Keratinocyte (primary cell): ENCODE data around the gene OR2A42. TPM values are rescaled to one million over a fixed set of nuclear protein-coding genes. Genes with fewer than 3 reads are reported as not detected.
"Not testable (repeated sequence)": the region's sequence is repeated elsewhere in the genome, so short reads cannot be mapped to it uniquely, and the experiment has no call there.

Source experiments
- DNase-seq: peaks from one replicate; pipeline ENCODE4 v3.0.0-alpha.2; 2011; ENCODE audit warnings: low read depth, missing footprints, low spot score
- FAIRE-seq: peaks from 2 replicates; lab custom pipeline; 2011; peaks lifted over from hg19 to GRCh38; lab: Jason Lieb, UNC
- H2AFZ ChIP-seq: 2 replicates; pipeline ENCODE4 v1.6.0; 2012; ENCODE audit warnings: low read length, control low read depth, inconsistent platforms; ENCODE audit not compliant: control insufficient read depth
- H3K27ac ChIP-seq: 2 replicates; pipeline ENCODE4 v1.5.1; 2011; ENCODE audit warnings: low read length; ENCODE audit not compliant: control insufficient read depth, insufficient read depth
- H3K27me3 ChIP-seq: 3 replicates; pipeline ENCODE4 v1.6.0; 2011; ENCODE audit warnings: low read length; ENCODE audit not compliant: control insufficient read depth, insufficient read depth; ENCODE audit errors: extremely low read depth
- H3K36me3 ChIP-seq, 2 experiments: 2 replicates in 1 of 2; 3 replicates in 1 of 2; pipeline ENCODE4 v1.5.1; 2011; ENCODE audit warnings: low read length in 2 of 2, mild to moderate bottlenecking in 1 of 2; ENCODE audit not compliant: control insufficient read depth in 2 of 2, insufficient read depth in 2 of 2; ENCODE audit errors: extremely low read depth in 1 of 2
- H3K4me1 ChIP-seq: 3 replicates; pipeline ENCODE4 v1.5.1; 2011; ENCODE audit warnings: low read length; ENCODE audit not compliant: control insufficient read depth, insufficient read depth; ENCODE audit errors: extremely low read depth
- H3K4me2 ChIP-seq: 3 replicates; pipeline ENCODE4 v1.6.0; 2011; ENCODE audit warnings: low read depth, low read length; ENCODE audit not compliant: control insufficient read depth, insufficient read depth; ENCODE audit errors: extremely low read depth
- H3K4me3 ChIP-seq, 3 experiments: fragments of 200-600 bp in 1 of 3; sonication (generic) in 1 of 3; 2 replicates in 2 of 3; 3 replicates in 1 of 3; pipeline ENCODE4 v1.5.1; 2011 to 2016; ENCODE audit warnings: low read length in 3 of 3, mild to moderate bottlenecking in 3 of 3, control low read depth in 2 of 3, inconsistent platforms in 1 of 3, low read depth in 1 of 3, mixed read lengths in 1 of 3, mixed run types in 1 of 3, moderate library complexity in 1 of 3; ENCODE audit not compliant: control insufficient read depth in 2 of 3, insufficient read depth in 2 of 3; ENCODE audit errors: extremely low read depth in 1 of 3
- H3K79me2 ChIP-seq: 2 replicates; pipeline ENCODE4 v1.6.0; 2012; ENCODE audit warnings: low read length; ENCODE audit not compliant: control insufficient read depth, insufficient read depth
- H3K9ac ChIP-seq: 3 replicates; pipeline ENCODE4 v1.6.0; 2011; ENCODE audit warnings: low read length; ENCODE audit not compliant: control insufficient read depth, insufficient read depth; ENCODE audit errors: extremely low read depth
- H3K9me1 ChIP-seq: 3 replicates; pipeline ENCODE4 v1.6.0; 2011; ENCODE audit warnings: low read length; ENCODE audit not compliant: control insufficient read depth, insufficient read depth; ENCODE audit errors: extremely low read depth
- H3K9me3 ChIP-seq: 2 replicates; pipeline ENCODE4 v1.5.1; 2012; ENCODE audit warnings: low read depth, low read length; ENCODE audit not compliant: control insufficient read depth
- H4K20me1 ChIP-seq: 3 replicates; pipeline ENCODE4 v1.6.0; 2011; ENCODE audit warnings: low read length; ENCODE audit not compliant: control insufficient read depth, insufficient read depth; ENCODE audit errors: extremely low read depth
- dilution Hi-C: fragments of 300-500 bp; cut with MboI; formaldehyde crosslinking; loops from one replicate; pipeline ENCODE4 v1.7.0; 2020; ENCODE audit warnings: low sequenced_read_pairs; ENCODE audit not compliant: extremely low pct_ligation_motif_present
- polyA minus RNA-seq, 3 experiments: library from RNA; depleted of rRNA, polyadenylated mRNA; stranded (reverse); fragments of >200 nt; gene quantifications; 1 replicate in 1 of 3; 2 replicates in 1 of 3; 3 replicates in 1 of 3; pipeline ENCODE4 v1.2.3, GENCODE V29; 2011
- polyA plus RNA-seq, 5 experiments: library from polyadenylated mRNA; depleted of rRNA in 3 of 5; stranded (reverse) in 3 of 5; stranded (forward) in 1 of 5; unstranded in 1 of 5; fragments of >200 nt; gene quantifications; 1 replicate in 1 of 5; 2 replicates in 3 of 5; 3 replicates in 1 of 5; pipeline versions ENCODE4 v1.2.1 to v1.2.3, GENCODE V29; 2011 to 2012; ENCODE audit warnings: missing spikeins in 2 of 5, low read depth in 1 of 5, low replicate concordance in 1 of 5

Gene OR2A42, protein sequence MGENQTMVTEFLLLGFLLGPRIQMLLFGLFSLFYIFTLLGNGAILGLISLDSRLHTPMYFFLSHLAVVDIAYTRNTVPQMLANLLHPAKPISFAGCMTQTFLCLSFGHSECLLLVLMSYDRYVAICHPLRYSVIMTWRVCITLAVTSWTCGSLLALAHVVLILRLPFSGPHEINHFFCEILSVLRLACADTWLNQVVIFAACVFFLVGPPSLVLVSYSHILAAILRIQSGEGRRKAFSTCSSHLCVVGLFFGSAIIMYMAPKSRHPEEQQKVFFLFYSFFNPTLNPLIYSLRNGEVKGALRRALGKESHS
- polyA plus RNA-seq (not detected in 3 replicates), polyA minus RNA-seq (not detected in 3 replicates)
- polyA plus RNA-seq (2011; ENCODE audit: low read depth) = not detected
- not detected in 2 replicates for polyA plus RNA-seq (2011; cell fraction: cytosol; rRNA removed)
- polyA plus RNA-seq (2011; cell fraction: nucleus; rRNA removed) = not detected in 2 replicates
- 0.10 TPM in 1 of 2 replicates, not detected in the other for polyA plus RNA-seq (2012; ENCODE audit: low replicate concordance)
- not detected for polyA minus RNA-seq (2011; cell fraction: cytosol; rRNA and poly(A)+ RNA removed)
- not detected in 2 replicates for polyA minus RNA-seq (2011; cell fraction: nucleus; rRNA and poly(A)+ RNA removed)

GRCh38 chr7:144239365-144239764 is at the start of gene OR2A42:
Gene OR2A42 (minus strand): TSS chr7:144239605. CDS start chr7:144232843, 6,762 bp downstream.
- H3K4me3 ChIP-seq, dilution Hi-C loops, H3K4me2 ChIP-seq, H3K4me1 ChIP-seq, H3K9ac ChIP-seq, H3K79me2 ChIP-seq, H3K27ac ChIP-seq, H2AFZ ChIP-seq, H4K20me1 ChIP-seq, H3K36me3 ChIP-seq, H3K9me3 ChIP-seq, FAIRE-seq, H3K9me1 ChIP-seq, DNase-seq, H3K27me3 ChIP-seq: not testable (repeated sequence)

GRCh38 chr7:144287171-144287784 is 47.9 kb upstream of the OR2A42 start:
- H3K9me1 ChIP-seq, H3K27me3 ChIP-seq, FAIRE-seq, H3K9ac ChIP-seq, H3K4me2 ChIP-seq, H2AFZ ChIP-seq, H4K20me1 ChIP-seq, DNase-seq, H3K79me2 ChIP-seq, H3K4me1 ChIP-seq, H3K9me3 ChIP-seq, H3K27ac ChIP-seq, dilution Hi-C loops, H3K4me3 ChIP-seq, H3K36me3 ChIP-seq: not testable (repeated sequence)

DNA sequence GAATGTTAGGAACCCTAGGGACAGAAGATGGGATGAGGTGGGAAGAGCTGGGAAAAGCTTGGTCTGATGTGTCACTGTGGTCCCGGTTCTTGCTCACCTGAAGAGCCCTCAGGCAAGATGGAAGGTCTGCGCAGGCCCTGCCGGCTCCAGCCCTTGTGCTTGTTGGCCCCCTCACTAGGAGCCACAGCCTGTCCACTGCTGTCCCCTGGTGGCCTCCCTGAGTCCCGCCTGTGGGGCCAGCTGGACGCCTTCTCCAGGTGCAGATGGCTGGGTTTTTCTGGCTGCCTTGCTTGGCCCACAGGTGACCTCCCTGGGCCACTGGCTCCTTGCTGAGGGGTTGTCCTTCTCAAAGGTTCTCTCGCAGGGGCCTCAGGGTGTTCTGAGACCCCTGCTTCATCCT is 44.3 kb upstream of the OR2A42 start:
- H3K4me2 ChIP-seq, H4K20me1 ChIP-seq, H3K4me3 ChIP-seq, H3K9ac ChIP-seq, H3K9me3 ChIP-seq, DNase-seq, dilution Hi-C loops, H2AFZ ChIP-seq, H3K4me1 ChIP-seq, FAIRE-seq, H3K27ac ChIP-seq, H3K36me3 ChIP-seq, H3K79me2 ChIP-seq, H3K27me3 ChIP-seq, H3K9me1 ChIP-seq: not testable (repeated sequence)

- H3K27me3 ChIP-seq, H4K20me1 ChIP-seq, dilution Hi-C loops, H3K9ac ChIP-seq, H3K27ac ChIP-seq, H3K4me3 ChIP-seq, H2AFZ ChIP-seq, H3K36me3 ChIP-seq, H3K4me1 ChIP-seq, FAIRE-seq, DNase-seq, H3K4me2 ChIP-seq, H3K79me2 ChIP-seq, H3K9me3 ChIP-seq, H3K9me1 ChIP-seq: not testable (repeated sequence)
These were observed 43.1 kb upstream of the OR2A42 start for GRCh38 chr7:144282490-144282889.
